Activated CD4-positive, alpha-beta T cell treated with anti-CD3 and anti-CD28 coated beads for 24 hours (primary cell): ENCODE data around the gene FOXL3.

Experiments used
- DNase-seq, 2 donors: peaks; one replicate each; pipeline ENCODE4 v3.0.0-alpha.2; 2020; ENCODE audit warnings: low read depth in 2 of 2

FOXL3 gene

GRCh38 chr7:255038-255435 lies 34.9 kb upstream of the FOXL3 start:
- DNase-seq = no peak

- DNase-seq = no peak
Observed at GRCh38 chr7:255721-256361, 34.1 kb upstream of the FOXL3 start.

GRCh38 chr7:256461-256940 lies 33.5 kb upstream of the FOXL3 start:
- DNase-seq = no peak

- no peak for DNase-seq
Observed at GRCh38 chr7:256981-257646, 32.9 kb upstream of the FOXL3 start.

DNA sequence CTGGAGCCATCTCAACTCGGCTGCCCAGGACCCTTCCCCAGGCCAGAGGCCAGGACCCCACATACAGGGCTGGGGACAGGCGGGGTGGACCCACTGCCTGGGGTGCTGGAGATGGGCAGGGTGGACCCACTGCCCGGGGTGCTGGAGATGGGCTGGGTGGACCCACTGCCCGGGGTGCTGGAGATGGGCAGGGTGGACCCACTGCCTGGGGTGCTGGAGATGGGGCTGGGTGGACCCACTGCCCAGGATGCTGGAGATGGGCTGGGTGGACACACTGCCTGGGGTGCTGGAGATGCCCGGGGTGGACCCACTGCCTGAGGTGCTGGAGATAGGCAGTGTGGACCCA lies 32.4 kb upstream of the FOXL3 start:
- DNase-seq = no peak

DNA sequence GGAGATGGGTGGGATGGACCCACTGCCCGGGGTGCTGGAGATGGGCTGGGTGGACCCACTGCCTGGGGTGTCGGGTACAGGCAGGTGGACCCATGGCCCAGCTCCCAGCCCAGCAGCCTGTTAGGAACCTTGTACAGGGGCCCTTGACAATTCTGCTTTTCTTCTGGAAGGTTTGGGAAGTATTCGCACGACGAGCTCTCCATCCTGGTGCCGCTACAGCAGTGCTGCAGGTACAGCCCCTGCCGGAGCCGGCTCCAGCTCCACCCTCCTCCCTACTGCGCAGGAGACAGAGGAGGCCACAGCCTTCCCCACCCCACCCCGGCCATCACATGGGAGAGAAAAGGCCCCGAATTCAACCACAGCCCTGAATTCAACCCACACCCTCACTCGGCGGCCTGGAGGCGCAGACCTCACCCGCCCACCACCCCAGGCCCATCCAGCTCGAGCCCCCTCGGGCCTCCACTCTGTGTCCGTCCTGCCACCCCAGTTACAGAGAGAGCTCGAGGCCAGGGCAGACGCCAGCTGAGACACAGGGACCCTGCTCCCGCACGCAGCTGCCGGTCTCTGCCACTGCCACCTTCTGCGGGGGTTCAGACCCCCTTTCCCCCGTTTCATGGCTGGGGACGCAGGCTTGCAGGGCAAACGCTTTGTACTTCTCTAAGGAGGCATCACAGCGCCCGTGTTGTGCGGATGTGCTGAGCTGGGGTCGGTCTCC lies 31.3 kb upstream of the FOXL3 start:
- DNase-seq = no peak

GRCh38 chr7:259191-259505 lies 30.8 kb upstream of the FOXL3 start:
- no peak for DNase-seq

DNA sequence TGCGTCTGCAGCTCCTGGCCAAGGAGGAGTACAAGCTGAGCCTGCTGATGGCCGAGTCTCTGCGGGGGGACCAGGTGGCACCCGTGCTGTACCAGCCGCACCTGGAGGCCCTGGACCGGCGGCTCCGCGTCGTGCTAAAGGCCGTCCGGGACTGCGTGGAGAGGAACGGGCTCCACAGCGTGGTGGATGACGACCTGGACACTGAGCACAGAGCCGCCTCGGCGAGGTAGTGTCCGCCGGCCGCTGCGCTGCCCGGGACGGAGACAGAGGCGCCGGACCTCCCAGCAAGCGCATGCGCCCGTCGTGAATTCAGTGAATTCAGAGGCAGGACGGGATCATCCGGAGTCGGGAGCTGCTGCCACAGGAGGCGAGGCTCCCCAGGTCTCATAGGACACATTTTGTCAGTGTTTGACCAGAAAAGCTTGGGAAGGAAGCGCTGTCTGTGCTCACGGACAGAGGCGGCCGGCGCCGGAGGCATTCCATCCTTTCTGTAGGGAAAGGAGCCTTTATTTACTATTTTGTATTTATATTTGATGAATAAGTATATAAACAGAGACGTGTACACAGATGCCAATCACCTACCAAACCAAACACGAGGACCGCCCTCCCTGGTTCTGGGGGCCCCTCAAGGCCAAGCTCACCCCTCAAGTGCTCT lies 30.1 kb upstream of the FOXL3 start:
- no peak for DNase-seq

DNA sequence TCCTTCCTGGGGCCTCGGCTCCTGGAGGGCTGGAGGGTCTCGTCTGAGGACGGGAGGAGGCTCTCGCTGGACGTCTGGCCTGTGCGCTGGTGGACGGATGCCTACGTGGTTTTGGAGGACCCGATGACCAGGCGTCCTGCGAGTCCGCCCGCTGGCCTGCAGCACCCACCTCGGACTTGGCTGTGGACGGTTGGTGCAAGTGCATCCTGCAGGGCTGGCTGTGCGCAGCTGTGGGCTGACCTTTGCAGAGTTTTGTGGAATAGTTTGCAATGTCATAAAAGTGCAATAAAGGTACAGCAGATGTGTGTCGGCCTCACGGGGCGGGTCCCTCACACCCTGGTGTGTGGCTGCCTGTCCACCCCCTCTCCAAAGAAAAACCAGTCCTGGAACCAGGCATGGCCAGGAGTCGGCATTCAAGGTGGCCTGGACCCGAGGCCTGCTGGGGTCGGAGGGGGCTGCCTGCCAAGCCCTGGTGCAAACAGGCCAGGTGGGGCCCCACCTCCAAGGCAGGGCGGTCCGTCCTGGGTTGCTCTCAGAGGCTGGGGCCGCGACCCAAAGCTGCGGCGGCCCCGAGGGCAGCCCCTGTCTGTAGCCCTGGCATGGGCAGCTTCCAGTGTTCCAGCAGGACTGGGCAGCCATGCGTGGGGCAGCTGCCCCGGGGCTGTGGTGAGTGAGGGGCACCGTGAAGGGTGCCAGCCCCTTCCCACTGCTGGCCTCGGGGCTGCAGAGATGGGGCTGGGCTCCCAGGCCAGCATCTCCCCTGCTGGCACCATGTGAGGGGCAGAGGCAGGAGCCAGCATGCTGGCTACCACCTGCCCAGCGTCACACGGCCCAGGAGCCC lies 29.3 kb upstream of the FOXL3 start:
- DNase-seq = no peak

DNA sequence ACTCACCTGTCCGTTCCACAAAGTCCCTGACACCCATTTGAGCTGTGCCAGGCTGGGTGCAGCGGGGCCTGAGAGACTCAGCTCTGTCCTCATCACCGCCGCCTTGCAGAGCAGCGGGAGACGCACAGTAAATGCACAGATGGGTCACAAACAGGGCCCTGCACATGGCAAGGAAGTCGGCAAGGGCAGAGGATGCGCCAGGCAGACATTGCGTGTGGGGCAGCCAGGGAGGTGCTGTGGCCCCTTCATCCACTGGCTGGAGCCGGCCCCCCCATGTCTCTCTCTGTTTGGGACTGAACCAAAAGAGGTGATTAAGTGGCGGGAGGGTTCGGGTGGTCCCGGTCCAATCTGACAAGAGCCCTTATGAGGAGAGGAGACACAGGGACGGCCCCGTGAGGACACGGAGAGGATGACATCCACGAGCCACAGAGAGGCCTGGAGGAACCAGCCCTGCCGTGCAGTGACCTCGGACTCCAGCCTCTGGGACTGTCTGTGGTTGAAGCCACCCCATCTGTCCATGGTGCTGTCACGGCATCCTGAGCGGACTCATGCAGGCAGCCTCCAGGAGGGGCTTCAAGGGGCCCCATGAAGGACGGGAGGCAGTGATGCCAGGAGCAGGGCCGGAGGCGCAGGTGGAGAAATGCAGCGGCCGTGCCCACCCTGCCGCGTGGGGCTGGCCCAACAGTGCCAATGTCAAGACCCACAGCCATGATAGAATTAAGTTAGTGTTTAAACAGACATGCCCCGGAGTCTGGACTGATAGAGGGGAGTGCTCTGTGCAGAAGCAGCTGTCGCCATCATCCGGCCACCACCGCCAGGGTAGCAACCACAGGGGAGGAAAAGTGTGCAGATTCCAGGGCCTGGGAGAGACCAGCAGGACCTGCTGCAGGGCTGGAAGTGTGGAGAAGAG lies 28.4 kb upstream of the FOXL3 start:
- no peak for DNase-seq

DNA sequence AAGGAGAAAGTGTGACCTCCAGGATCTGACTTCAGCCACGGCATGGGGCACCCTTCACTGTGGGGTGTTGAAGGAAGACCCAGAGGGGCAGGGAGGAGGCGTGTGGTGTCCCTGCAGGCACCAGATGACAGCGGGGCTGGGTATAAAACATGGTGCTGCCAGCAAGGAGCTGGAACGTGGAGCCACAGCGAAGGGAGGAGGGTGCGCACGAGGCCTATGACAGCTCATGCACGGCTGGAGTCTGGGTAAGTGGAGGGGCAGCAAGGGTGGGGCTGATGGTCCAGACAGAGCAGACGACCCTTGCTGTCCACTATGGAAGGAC lies 27.8 kb upstream of the FOXL3 start:
- no peak for DNase-seq

GRCh38 chr7:262631-263311 lies 27.2 kb upstream of the FOXL3 start:
- peak; percentile 30 to 65 for DNase-seq

DNA sequence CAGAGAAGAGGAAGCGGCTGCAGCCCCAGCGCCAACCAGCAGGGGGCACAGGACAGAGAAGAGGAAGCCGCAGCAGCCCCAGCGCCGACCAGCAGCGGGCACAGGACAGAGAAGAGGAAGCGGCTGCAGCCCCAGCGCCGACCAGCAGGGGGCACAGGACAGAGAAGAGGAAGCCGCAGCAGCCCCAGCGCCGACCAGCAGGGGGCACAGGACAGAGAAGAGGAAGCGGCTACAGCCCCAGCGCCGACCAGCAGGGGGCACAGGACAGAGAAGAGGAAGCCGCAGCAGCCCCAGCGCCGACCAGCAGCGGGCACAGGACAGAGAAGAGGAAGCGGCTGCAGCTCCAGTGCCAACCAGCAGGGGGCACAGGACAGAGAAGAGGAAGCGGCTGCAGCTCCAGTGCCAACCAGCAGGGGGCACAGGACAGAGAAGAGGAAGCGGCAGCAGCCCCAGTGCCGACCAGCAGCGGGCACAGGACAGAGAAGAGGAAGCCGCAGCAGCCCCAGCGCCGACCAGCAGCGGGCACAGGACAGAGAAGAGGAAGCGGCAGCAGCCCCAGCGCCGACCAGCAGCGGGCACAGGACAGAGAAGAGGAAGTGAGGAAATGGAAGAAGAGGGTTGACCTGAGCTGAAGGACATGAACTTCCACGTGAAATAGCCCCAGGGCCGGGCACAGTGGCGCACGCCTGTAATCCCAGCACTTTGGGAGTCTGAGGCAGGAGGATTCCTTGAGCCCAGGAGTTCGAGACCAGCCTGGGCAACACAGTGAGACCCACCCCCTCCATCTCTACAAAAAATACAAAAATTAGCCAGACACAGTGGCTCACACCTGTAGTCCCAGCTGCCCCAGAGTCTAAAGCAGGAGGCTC lies 26.3 kb upstream of the FOXL3 start:
- peak in 1 of 2 donors; percentile 16 for DNase-seq

GRCh38 chr7:264541-265191 lies 25.3 kb upstream of the FOXL3 start:
- DNase-seq = no peak

- DNase-seq = no peak
Observed at GRCh38 chr7:265192-265997, 24.6 kb upstream of the FOXL3 start.

- no peak for DNase-seq
Observed at GRCh38 chr7:265998-266850, 23.7 kb upstream of the FOXL3 start.
